GM18520 (cell line): ENCODE data around the gene PIK3CG.

Experiments
- ATAC-seq: cut with Tn5 transposase; IDR thresholded peaks from one replicate; pipeline ENCODE4 v1.9.1; 2021; ENCODE audit not compliant: unreplicated experiment

The PIK3CG gene

GRCh38 chr7:106858618-106859532, 6.2 kb upstream of the PIK3CG start:
- ATAC-seq, result no peak

DNA sequence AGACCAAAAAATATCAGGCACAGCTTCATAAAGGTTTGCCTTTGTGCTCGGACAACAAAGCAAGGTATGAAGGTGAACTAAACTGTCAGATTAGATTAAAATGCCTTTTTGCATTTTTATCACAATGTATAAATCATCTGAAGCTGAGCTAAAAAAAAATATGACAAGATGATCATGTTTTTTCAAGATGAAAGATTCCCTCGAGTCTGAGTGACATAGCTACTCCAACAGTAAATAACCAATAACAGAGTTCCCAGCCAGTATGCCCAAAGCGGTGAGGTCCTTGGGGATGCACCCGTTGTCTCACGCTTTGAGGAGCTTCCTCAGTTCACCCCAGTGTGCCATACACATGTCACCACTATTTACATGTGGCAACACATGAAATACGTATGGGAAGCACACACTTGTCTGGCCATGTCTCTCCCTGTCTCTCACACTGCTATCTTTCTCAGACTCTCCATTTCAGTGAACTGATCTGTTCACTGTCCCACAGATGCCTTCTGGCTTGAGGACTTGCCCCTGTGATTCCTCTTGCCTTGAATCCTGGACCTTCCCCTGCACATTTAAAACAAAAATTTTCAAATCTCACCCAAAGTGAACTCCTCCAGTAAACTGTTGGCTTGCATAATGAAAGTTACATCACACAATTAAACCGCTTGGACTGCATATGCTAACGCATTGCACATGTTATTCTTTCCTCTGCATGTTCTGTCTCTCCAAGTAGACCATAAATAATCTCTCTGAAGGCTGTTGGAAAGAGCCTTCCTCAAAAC, 2.6 kb upstream of the PIK3CG start:
- ATAC-seq, result no peak

DNA sequence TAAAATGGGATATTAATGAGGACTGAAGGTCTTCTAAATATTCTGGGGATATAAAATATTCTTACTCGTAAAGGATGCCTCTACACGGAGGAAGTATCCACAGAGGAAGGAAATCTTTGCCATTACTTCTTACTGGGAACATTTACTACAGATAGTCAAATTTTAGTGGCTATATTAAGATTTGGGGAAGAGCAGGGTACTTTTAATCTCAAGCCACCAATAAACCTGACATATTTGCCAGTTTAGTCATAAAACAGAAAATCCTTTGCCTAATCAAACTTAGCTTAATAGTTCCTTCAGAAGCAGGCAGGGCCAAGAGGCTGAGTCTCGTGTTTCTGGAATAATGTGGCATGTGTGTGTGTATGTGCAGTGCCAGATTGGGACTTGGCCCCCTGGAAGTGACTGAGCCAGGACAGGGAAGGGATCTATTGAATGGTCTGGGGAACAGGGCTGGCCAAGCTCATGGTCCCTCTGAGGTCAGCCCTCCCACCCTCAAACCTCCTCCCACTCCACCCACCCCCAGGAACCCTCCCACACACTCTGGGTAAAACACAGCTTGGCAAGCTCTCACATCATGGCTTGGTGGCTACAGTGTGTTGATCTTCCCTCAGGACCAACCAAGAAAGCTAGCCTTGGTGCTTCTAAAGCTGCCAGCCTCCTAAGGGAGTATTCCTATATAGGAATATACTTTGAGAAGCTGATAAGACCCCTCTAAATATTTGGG, 1.6 kb upstream of the PIK3CG start:
- ATAC-seq, result no peak

DNA sequence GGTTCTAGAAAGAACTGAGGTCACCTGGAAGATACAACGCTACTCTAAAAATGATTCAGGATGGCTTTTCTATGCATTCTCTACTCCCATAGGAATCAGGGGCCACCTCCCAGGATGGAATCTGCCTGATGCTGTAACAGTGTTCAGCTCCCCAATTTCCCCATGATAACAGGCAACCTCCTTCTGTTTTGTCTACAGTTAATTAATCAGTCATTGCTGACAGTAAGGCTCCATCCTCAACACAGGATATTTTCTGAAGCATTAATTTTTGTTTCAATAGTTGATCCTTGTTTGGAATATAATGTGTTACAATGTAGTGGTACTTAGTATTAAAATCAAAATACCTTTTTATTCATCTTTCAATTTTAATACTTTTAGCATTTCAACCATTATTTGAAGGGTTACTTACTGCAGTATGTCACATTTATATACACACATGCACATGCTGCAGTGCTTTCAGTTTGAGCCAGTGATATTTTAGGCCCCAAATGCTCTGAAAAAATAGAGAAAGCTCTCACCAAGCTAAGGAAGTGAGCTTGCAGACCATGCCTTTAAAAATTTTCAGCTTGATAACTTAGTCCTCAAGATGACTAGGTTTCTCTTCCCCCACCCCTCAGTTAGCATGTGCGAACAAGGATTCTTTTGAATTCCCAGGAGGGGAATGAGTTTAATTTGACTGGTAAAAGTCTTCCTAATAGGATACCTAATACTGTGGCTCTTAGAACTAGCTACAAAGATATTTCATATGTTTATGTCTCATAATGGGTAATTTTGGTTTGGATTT, 592 bp upstream of the PIK3CG start:
- peak; percentile 15 for ATAC-seq

DNA sequence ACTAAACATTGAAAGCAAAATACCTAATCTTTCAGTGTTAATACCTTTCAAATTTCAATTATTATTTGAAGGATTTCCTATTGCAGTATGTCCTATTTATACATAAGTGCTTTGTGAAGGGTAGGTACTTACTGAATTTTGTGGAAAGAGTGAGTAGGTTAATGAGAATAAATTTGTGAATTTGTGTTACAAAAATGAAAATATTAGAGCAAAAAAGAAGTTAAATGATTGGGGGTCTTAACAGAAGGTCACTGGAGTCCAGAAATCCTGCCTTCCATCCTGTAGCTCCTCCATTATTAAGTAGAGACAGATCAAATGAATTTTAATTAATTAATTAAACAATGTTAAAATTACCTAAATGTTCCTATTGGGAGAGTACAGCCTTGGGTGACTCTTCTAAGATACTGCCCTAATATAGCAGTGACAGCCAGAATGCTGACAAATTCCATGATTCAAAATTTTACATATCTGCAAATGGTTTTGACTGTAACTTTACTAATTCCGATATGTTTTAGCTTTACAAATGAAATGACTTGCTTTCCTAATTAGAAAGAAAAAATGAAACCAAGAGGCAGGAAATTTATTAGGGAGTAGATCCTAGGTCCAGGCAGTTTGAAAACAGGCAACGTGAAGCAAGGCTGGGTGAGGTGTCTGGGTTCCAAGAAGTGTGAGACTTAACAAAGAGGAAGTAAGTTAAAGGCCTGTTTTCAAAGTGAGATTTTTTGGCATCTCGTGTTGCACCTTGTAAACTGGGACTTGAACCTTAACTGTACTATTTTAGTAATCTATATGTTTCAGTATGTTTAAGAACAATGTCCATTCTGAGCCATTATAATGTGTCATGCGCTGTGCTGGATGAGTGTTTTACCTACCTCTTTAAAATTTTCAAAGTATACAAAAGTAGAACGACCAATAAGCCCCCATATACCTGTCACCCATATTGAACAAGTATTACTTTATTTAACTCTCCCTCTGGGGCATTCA, 1.5 kb downstream of the PIK3CG start:
- ATAC-seq, result peak; percentile 23

DNA sequence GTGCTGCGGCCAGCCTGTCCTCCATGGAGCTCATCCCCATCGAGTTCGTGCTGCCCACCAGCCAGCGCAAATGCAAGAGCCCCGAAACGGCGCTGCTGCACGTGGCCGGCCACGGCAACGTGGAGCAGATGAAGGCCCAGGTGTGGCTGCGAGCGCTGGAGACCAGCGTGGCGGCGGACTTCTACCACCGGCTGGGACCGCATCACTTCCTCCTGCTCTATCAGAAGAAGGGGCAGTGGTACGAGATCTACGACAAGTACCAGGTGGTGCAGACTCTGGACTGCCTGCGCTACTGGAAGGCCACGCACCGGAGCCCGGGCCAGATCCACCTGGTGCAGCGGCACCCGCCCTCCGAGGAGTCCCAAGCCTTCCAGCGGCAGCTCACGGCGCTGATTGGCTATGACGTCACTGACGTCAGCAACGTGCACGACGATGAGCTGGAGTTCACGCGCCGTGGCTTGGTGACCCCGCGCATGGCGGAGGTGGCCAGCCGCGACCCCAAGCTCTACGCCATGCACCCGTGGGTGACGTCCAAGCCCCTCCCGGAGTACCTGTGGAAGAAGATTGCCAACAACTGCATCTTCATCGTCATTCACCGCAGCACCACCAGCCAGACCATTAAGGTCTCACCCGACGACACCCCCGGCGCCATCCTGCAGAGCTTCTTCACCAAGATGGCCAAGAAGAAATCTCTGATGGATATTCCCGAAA, 2.7 kb downstream of the PIK3CG start:
- ATAC-seq, result no peak

- no peak for ATAC-seq
Measured at GRCh38 chr7:106868364-106868763, 3.3 kb downstream of the PIK3CG start.

GRCh38 chr7:106869954-106870353, 4.9 kb downstream of the PIK3CG start:
- ATAC-seq, result no peak

DNA sequence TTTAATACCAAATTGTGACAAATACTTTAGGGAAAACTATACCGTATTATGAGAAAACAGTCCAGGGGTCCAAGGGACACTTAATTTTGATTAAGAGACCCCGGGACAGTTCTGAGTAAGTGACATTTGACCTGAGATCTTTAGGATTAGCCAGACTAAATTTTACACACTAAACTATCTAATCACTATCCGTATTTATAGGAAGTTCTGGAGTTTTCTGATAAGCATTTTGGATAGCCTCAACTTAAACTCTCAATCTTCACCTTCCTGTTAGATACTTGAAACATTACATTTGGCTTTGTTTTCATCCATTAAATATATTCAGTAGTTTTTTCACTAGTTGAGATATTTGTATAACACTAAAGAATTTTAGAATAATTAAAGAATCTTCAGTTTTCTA, 5.4 kb downstream of the PIK3CG start:
- ATAC-seq, result no peak

DNA sequence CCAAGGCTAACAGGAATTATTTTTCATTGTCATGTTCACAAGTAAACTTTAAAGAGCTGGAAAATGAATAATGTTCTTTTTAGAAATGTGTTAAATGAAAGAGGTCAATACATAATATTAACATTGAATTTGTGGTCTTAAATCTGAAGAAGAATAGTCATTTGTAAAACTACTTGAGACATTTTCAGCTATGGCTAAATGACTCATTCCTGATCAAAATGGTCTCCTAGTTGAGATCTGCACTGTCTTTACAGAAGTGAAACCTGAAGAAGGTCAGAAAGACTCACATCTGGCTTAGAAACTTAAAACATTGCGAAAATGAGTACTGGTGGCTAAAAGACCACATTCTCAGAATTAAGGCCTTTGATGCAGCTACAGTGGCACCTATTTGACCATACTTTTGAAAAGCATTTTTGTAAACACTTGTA, 5.9 kb downstream of the PIK3CG start:
- ATAC-seq, result peak; percentile 95

GRCh38 chr7:106871793-106872571, 6.9 kb downstream of the PIK3CG start:
- ATAC-seq, result no peak

DNA sequence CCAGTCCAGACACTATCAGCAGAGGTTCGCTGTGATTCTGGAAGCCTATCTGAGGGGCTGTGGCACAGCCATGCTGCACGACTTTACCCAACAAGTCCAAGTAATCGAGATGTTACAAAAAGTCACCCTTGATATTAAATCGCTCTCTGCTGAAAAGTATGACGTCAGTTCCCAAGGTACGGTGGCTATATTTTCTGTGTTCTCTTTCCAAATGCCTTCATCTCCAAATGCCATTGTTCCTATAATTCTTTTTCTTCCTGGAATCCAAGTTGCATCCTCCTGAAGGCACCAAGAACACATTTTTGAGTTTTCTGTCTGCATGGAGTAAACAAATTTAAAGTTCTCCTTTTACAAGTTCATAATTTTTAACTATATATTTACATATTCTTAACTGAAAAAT, 7.7 kb downstream of the PIK3CG start:
- ATAC-seq, result no peak

- no peak for ATAC-seq
Measured at GRCh38 chr7:106874076-106874475, 9.0 kb downstream of the PIK3CG start.

DNA sequence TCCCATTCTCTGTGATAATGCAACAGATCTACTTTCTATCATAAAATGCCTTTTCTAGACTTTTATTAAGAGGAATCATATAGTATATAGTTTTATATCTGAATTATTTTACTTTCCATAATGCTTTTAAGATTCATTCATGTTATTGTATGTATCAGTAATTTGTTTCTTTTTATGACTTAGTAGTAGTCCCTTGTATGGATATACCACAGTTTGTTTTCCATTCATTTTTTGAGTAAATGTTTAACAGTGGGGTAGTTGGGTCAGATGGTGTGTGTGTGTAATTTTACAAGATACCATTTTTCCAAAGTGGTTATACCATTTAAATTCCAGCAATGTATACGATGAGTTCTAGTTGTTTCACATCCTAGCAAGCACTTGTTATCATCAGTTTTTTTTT, 10.4 kb downstream of the PIK3CG start:
- ATAC-seq, result no peak

- no peak for ATAC-seq
Measured at GRCh38 chr7:106878748-106879439, 13.8 kb downstream of the PIK3CG start.

GRCh38 chr7:106881984-106882383, 16.9 kb downstream of the PIK3CG start:
- ATAC-seq, result no peak

DNA sequence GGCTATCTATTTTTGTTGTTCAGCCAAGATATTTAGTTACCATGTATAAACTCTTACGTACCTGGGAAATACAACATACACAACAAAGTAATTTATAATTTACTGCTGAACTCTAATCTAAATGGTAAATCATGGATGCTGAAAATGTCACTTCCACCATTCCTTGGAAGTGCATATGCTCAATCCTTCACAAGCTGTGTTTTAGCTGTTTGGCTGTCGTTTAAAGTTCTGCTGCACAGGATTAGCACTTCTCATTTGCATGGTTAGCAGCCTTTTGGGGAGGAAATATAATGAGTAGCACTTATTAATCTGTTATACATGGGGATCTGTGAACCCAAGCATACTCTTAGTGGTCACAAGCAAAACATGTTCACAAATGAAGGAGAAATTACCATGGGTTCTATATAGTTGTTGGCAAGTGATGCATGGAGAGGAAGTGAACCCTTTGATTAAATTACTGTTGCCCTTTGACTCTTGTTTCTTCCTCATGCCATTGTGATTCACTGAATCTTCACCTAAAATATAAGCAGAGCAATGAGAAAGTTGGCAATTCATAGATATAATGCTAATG, 18.5 kb downstream of the PIK3CG start:
- no peak for ATAC-seq
